ENCODE results near the gene GPD1.

GPD1 gene

GRCh38 chr12:50090391-50090790, 13.4 kb upstream of the GPD1 start:
- H3K4me3 ChIP-seq (ENCODE audit: low read depth, low read length): no peak overlapping the region
- H2AFZ ChIP-seq: no peak overlapping the region
- no peak overlapping the region for H3K27ac ChIP-seq
- H3K4me2 ChIP-seq (ENCODE audit: low read length): no peak overlapping the region
- peaks cover 9% of the 10 kb centered on the region for H3K79me2 ChIP-seq
- no peak for TF ChIP-seq CTCF (IDR thresholded peaks at IDR 0.05)
- no peaks in the 10 kb centered on the region for H3K27me3 ChIP-seq (ENCODE audit: control insufficient read depth, insufficient read depth, low read length)
- peaks cover 11% of the 10 kb centered on the region for H3K4me1 ChIP-seq
- H3K9me3 ChIP-seq (ENCODE audit: control insufficient read depth, low read length): no peaks in the 10 kb centered on the region
- H3K36me3 ChIP-seq (ENCODE audit: control insufficient read depth, insufficient read depth, low read length): no peaks in the 10 kb centered on the region
- no peak overlapping the region for H3K9ac ChIP-seq

GRCh38 chr12:50097952-50098351, 5.9 kb upstream of the GPD1 start:
- Histone ChIP-seq H3K79me2 (peaks cover 3% of the 10 kb centered on the region), H3K4me2 (ENCODE audit: low read length) (no peak overlapping the region), H3K4me1 (peaks cover 15% of the 10 kb centered on the region), H3K27me3 (ENCODE audit: control insufficient read depth, insufficient read depth, low read length) (no peaks in the 10 kb centered on the region), H3K9ac (no peak overlapping the region), H2AFZ (no peak overlapping the region), H3K9me3 (ENCODE audit: control insufficient read depth, low read length) (no peaks in the 10 kb centered on the region), H3K36me3 (ENCODE audit: control insufficient read depth, insufficient read depth, low read length) (no peaks in the 10 kb centered on the region), H3K27ac (no peak overlapping the region), H3K4me3 (ENCODE audit: low read depth, low read length) (no peak overlapping the region)
- no peak for TF ChIP-seq CTCF (IDR thresholded peaks at IDR 0.05)

GRCh38 chr12:50099302-50100008, 4.4 kb upstream of the GPD1 start:
- H3K27ac ChIP-seq: no peak overlapping the region
- no peak overlapping the region for H3K9ac ChIP-seq
- no peak overlapping the region for H2AFZ ChIP-seq
- H3K27me3 ChIP-seq (ENCODE audit: control insufficient read depth, insufficient read depth, low read length): no peaks in the 10 kb centered on the region
- H3K9me3 ChIP-seq (ENCODE audit: control insufficient read depth, low read length): no peaks in the 10 kb centered on the region
- TF ChIP-seq CTCF (IDR thresholded peaks at IDR 0.05): no peak
- H3K79me2 ChIP-seq: peaks cover 5% of the 10 kb centered on the region
- H3K4me3 ChIP-seq (ENCODE audit: low read depth, low read length): no peak overlapping the region
- H3K4me2 ChIP-seq (ENCODE audit: low read length): no peak overlapping the region
- peaks cover 29% of the 10 kb centered on the region for H3K4me1 ChIP-seq
- H3K36me3 ChIP-seq (ENCODE audit: control insufficient read depth, insufficient read depth, low read length): no peaks in the 10 kb centered on the region

- no peaks in the 10 kb centered on the region for H3K36me3 ChIP-seq (ENCODE audit: control insufficient read depth, insufficient read depth, low read length)
Measured at GRCh38 chr12:50100561-50100960, 3.2 kb upstream of the GPD1 start.

More at GRCh38 chr12:50100561-50100960, 3.2 kb upstream of the GPD1 start:
- Histone ChIP-seq H3K79me2 (peaks cover 11% of the 10 kb centered on the region), H3K9ac (no peak overlapping the region), H3K4me3 (ENCODE audit: low read depth, low read length) (no peak overlapping the region), H3K4me1 (peaks cover 38% of the 10 kb centered on the region), H3K27me3 (ENCODE audit: control insufficient read depth, insufficient read depth, low read length) (no peaks in the 10 kb centered on the region), H3K4me2 (ENCODE audit: low read length) (no peak overlapping the region), H3K9me3 (ENCODE audit: control insufficient read depth, low read length) (no peaks in the 10 kb centered on the region), H3K27ac (no peak overlapping the region), H2AFZ (no peak overlapping the region)
- TF ChIP-seq CTCF (IDR thresholded peaks at IDR 0.05): no peak

All from parathyroid adenoma (tissue), 2 donors.